Kasumi-1 (cell line): Measurements from ENCODE around the gene UBXN7.
"Not testable (repeated sequence)": the region's sequence is repeated elsewhere in the genome, so short reads cannot be mapped to it uniquely, and the experiment has no call there.

Experiments
- DNase-seq, 2 experiments: peaks; one replicate each; lab custom pipeline; 2025; lab: John Stamatoyannopoulos, UW

UBXN7 gene

DNA sequence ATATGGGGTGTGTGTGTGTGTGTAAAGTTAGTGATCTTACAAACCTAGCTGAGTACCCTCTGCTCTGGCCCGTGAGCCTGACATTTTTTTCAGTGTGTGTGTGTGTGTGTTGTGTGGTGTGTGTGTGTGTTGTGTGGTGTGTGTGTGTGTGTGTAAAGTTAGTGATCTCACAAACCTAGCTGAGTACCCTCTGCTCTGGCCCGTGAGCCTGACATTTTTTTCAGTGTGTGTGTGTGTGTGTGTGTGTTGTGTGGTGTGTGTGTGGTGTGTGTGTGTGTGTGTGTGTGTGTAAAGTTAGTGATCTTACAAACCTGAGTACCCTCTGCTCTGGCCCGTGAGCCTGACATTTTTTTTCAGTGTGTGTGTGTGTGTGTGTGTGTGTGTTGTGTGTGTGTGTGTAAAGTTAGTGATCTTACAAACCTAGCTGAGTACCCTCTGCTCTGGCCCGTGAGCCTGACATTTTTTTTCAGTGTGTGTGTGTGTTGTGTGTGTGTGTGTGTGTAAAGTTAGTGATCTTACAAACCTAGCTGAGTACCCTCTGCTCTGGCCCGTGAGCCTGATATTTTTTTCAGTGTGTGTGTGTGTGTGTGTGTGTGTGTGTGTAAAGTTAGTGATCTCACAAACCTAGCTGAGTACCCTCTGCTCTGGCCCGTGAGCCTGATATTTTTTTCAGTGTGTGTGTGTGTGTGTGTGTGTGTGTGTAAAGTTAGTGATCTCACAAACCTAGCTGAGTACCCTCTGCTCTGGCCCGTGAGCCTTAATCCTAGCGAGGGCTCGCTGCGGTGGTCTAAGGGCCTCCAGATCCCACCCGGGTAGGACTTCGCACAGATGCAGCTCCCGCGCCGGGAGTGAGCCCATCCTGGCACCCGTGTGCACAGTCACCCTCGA lies 115.2 kb downstream of the UBXN7 start:
- DNase-seq = not testable (repeated sequence)

DNA sequence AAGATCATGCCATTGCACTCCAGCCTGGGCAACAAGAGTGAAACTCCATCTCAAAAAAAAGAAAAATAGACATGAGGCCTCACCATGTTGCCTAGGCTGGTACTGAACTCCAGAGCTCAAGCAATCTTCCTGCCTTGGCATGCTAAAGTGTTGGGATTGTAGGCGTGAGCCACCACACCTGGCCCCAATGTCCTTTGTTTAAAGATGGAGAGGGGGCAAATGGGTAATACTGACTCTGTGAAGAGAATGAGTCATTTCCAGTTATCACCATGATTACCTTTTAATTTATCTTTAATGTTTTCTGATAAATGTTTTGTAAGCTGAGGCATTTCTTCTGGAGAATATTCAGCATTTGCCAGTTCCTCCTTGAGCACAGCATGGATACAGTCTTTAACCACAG lies 116.4 kb downstream of the UBXN7 start:
- DNase-seq = no peak

- no peak for DNase-seq
Observed at GRCh38 chr3:196314597-196314996, 117.6 kb downstream of the UBXN7 start.

DNA sequence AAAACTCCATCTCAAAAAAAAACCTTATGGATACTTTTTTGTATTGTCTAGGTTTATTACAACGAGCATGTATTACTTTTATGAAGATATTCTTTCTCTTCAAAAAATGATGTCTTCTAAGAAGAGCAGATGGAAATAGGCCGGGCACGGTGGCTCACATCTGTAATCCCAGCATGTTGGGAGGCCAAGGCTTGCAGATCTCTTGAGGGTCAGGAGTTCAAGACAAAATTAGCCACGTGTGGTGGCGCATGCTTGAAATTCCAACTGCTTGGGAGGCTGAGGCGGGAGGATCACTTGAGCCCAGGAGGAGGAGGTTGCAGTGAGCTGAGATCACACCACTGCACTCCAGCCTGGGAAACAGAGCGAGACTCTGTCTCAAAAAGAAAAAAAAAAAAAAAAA lies 118.1 kb downstream of the UBXN7 start:
- DNase-seq = not testable (repeated sequence)

DNA sequence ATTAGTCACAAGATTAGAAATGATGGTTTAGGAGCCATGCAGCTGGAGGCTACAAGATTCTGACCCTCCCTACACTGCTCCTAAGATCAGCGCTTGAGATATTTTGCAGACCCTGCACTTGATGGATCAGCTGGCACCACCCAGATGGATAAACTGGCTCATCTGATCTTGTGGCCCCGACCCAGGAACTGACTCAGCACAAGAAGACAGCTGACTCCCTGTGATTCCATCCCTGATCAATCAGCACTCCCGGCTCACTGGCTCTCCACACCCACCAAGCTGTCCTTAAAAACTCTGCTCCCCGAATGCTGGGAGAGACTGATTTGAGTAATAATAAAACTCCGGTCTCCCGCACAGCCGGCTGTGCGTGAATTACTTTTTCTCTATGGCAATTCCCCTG lies 129.3 kb downstream of the UBXN7 start:
- DNase-seq = not testable (repeated sequence)

- not testable (repeated sequence) for DNase-seq
Observed at GRCh38 chr3:196302551-196302950, 129.7 kb downstream of the UBXN7 start.

- no peak for DNase-seq
Observed at GRCh38 chr3:196298521-196298920, 133.7 kb downstream of the UBXN7 start.
